GM06990 (cell line): ENCODE results near the gene SLC39A9.
A peak's percentile ranks its signal among the peaks of the same experiment; 100 is the strongest.

Experiments used
- DNase-seq: peaks from one replicate; pipeline ENCODE4 v3.0.0-alpha.2; 2011; ENCODE audit not compliant: insufficient read length; ENCODE audit errors: extremely low read depth
- H3K27me3 ChIP-seq: replicated peaks from 2 replicates; pipeline ENCODE4 v1.6.0; 2011; ENCODE audit warnings: low read length; ENCODE audit not compliant: control insufficient read depth, insufficient read depth
- H3K36me3 ChIP-seq: 2 replicates; pipeline ENCODE4 v1.5.1; 2011; ENCODE audit warnings: low read length; ENCODE audit not compliant: control insufficient read depth, insufficient read depth
- H3K4me3 ChIP-seq: replicated peaks from 2 replicates; pipeline ENCODE4 v1.5.1; 2011; ENCODE audit warnings: low read depth, mild to moderate bottlenecking, control low read depth, low read length
- TF ChIP-seq, protein P1 (sequence below): IDR thresholded peaks from 2 replicates; pipeline ENCODE4 v1.5.1; 2011; ENCODE audit warnings: low read length, control low read depth, mild to moderate bottlenecking, inconsistent platforms; ENCODE audit not compliant: insufficient read depth, poor library complexity, severe bottlenecking

Gene SLC39A9

DNA sequence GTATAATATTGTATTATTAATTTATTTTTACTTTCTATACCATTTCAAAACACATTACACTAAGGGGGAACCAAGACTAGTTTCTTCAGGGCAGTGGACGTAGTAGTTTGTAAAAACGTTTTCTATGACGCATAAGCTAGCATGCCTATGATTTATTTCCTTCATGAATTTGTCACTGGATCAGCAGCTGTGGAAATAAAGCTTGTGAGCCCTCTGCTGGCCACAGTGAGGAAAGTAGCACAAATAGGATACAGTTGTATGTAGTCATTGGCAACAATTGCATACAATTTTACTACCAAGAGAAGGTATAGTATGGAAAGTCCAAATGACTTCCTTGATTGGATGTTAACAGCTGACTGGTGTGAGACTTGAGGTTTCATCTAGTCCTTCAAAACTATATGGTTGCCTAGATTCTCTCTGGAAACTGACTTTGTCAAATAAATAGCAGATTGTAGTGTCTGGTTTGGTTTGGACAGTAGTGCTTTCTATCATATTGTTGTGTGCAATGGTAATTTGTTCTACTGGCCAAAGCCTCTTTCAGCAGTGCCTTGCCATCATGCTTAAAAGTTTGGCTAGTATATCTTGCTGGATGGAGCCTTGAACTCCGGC is 61.7 kb downstream of the SLC39A9 start:
- Histone ChIP-seq H3K27me3 (no peaks in the 10 kb centered on the region), H3K36me3 (peaks cover 11% of the 10 kb centered on the region), H3K4me3 (no peak overlapping the region)
- TF ChIP-seq, protein P1, sequence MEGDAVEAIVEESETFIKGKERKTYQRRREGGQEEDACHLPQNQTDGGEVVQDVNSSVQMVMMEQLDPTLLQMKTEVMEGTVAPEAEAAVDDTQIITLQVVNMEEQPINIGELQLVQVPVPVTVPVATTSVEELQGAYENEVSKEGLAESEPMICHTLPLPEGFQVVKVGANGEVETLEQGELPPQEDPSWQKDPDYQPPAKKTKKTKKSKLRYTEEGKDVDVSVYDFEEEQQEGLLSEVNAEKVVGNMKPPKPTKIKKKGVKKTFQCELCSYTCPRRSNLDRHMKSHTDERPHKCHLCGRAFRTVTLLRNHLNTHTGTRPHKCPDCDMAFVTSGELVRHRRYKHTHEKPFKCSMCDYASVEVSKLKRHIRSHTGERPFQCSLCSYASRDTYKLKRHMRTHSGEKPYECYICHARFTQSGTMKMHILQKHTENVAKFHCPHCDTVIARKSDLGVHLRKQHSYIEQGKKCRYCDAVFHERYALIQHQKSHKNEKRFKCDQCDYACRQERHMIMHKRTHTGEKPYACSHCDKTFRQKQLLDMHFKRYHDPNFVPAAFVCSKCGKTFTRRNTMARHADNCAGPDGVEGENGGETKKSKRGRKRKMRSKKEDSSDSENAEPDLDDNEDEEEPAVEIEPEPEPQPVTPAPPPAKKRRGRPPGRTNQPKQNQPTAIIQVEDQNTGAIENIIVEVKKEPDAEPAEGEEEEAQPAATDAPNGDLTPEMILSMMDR, result peak; percentile 70
- DNase-seq, result no peak

DNA sequence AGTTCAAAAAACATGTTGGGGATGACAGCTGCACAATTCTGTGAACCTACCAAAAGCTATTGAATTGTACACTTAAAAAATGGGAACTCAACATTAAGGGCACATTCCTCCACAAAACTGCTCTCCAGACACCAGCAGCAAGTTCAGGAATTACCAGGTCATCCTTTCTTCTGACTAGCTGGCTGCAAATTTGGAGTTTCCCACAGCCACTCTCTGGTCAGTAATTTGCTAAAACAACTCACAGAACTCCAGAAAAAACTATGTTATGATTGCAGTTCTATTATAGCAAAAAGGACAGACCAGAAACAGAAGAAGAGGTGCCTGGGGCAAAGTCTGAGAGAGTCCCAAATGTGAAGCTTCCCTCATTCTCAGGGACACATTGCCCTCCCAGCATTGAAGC is 65.9 kb downstream of the SLC39A9 start:
- Histone ChIP-seq H3K4me3 (no peak overlapping the region), H3K36me3 (peaks cover 3% of the 10 kb centered on the region), H3K27me3 (no peaks in the 10 kb centered on the region)
- no peak for DNase-seq
- TF ChIP-seq, protein P1, result no peak

DNA sequence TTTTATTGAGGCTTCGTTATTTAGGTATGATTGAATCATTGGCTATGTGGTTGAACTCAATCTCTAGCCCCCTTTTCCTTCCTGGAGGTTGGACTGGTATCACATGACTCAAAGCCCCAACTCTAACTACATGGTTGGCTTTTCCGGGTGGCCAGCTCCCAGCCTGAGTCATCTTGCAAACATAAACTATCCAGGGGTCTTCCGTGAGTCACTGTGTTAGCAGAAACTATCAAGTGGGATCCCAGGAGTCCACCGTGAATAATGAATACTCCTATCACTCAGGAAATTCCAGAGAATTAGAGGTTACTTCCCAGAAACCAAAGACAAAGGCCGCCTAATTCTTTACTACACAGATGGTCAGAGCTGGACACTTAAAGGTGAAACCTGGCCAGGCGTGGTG is 66.3 kb downstream of the SLC39A9 start:
- TF ChIP-seq, protein P1, result no peak
- DNase-seq, result no peak
- Histone ChIP-seq H3K4me3 (no peak overlapping the region), H3K27me3 (no peaks in the 10 kb centered on the region), H3K36me3 (peaks cover 3% of the 10 kb centered on the region)

DNA sequence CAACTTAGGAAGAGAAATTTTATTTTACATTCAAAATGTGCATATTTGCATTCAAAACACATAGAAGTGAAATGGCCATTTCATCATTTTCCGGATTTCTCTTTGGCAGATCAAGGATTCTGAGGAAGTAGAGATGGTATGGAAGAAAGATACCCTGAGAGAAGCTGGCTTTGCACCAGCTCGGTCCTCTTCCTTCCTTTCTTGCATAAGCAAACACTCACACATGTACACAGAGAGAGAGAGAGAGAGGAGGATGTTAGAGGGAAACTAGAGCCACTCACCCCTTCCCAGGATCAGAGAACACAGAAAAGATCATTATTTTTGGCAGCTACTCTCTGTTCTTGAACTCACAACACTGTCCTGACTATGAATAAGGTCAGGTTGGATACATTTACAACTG is 70.5 kb downstream of the SLC39A9 start:
- Histone ChIP-seq H3K36me3 (no peaks in the 10 kb centered on the region), H3K4me3 (no peak overlapping the region), H3K27me3 (no peaks in the 10 kb centered on the region; the same call in 1 of the 2 replicates)
- DNase-seq, result no peak
- TF ChIP-seq, protein P1, result no peak

DNA sequence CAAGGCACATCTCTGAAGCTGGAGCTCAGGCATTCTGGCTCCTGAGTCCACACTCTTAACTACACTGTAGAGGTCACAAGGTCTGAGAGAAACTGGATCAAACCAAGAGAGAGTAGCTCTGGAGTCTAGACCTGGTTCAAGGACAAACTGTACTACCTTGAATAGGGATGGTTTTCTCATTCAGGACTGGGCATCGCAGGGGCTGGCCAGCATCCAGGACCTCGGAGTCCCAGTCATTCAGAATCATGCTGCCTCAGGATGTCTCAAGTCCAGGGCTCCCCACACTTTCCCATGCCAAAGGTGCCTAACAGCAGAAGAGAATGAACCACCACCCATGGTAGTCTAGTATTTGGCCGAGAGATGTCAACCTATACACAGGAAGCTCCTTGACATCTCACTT is 72.9 kb downstream of the SLC39A9 start:
- DNase-seq, result no peak
- H3K36me3 ChIP-seq, result no peaks in the 10 kb centered on the region
- no peaks in the 10 kb centered on the region; the same call in 1 of the 2 replicates for H3K27me3 ChIP-seq
- H3K4me3 ChIP-seq, result no peak overlapping the region
- TF ChIP-seq, protein P1, result no peak

DNA sequence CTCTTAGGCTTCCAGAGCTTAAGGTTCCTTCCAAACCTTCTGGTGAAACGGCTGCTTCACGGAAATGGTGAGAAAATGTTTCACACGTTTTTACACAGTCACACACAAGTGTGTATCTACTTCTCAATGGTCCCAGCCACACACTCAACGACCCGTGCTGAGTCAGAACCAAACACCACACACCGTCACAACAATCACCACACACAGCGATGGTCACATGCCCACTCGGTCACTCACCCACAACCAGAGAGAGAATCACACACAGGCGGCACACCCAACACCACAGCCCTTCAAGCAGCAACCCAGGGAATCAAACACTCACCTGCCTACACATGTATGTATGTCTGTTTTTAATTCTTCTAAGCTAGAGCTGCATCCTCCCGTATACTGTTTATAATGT is 73.4 kb downstream of the SLC39A9 start:
- no peak for DNase-seq
- TF ChIP-seq, protein P1, result no peak
- Histone ChIP-seq H3K27me3 (no peaks in the 10 kb centered on the region; the same call in 1 of the 2 replicates), H3K36me3 (no peaks in the 10 kb centered on the region), H3K4me3 (no peak overlapping the region)
